Lower leg skin (tissue), 3 donors: ENCODE results near the gene NCAM2.

Experiments used
- CTCF ChIP-seq, 3 donors: fragments of 450-650 bp; IDR thresholded peaks; one replicate each; pipeline ENCODE4 v1.5.1; 2016; ENCODE audit warnings: antibody characterized with exemption in 3 of 3, mild to moderate bottlenecking in 3 of 3, moderate library complexity in 2 of 3
- POLR2A ChIP-seq, 2 donors: fragments of 450-650 bp; IDR thresholded peaks; one replicate each; pipeline ENCODE4 v1.6.1; 2016 to 2017; ENCODE audit warnings: antibody characterized with exemption in 2 of 2, mild to moderate bottlenecking in 1 of 2, moderate library complexity in 1 of 2

- TF ChIP-seq CTCF (IDR thresholded peaks at IDR 0.05) (no peak), POLR2A (IDR thresholded peaks at IDR 0.05) (no peak)
These were observed 148.6 kb downstream of the NCAM2 start for GRCh38 chr21:21146587-21147373.
